Iris pigment epithelial cell (primary cell): ENCODE measurements around the gene ZSWIM5.
A peak's percentile ranks its signal among the peaks of the same experiment; 100 is the strongest.
"Not testable (repeated sequence)": the region's sequence is repeated elsewhere in the genome, so short reads cannot be mapped to it uniquely, and the experiment has no call there.

Experiments
- DNase-seq: peaks from one replicate; pipeline ENCODE4 v3.0.0-alpha.2; 2011; ENCODE audit warnings: low read depth

ZSWIM5 gene

DNA sequence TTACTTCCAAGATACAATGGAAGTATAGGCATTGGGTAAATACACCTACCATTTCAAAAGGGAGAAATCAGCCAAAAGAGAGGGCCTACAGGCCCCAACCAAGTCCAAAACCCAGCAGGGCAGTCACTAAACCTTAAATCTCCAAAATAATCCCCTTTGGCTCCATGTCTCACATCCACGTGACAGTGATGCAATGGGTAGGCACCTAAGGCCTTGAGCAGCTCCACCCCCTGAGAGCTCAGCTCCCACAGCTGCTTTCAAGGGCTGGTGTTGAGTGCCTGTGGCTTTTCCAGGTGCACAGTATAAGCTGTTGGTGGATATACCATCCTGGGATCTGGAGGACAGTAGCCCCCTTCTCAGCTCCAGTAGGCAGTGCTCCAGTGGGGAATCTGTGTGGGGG lies 121.8 kb downstream of the ZSWIM5 start:
- no peak for DNase-seq

DNA sequence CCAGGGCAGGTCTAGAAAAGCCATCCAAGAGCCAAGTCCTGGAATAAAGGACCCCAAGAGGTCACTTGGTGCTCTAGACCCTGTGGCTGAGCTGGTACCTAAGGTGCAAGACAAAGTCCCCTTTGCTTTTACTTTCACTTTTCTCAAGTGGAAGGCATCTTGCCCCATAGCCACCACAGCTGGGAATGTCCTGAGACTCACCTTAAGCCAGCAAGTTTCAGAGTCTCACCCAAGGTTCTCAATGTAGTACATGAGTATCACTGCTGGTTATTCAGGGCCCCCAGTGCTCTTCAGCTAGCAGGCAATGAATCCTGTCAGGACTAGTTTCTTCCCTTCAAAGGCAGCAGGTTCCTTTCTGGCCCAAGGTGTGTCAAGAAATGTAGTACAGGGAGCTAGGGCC lies 126.9 kb downstream of the ZSWIM5 start:
- DNase-seq: no peak

DNA sequence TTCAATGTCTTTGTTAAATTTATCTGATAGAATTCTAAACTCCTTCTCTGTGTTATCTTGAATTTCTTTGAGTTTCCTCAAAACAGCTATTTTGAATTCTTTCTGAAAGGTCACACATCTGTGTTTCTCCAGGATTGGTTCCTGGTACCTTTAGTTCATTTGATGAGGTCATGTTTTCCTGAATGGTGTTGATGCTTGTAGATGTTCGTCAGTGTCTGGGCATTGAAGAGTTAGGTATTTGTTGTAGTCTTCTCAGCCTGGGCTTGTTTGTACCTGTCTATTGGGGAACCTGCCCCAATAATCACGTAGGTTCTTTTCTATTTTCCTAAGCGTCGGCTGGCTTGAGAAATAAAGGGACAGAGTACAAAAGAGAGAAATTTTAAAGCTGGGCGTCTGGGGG lies 129.4 kb downstream of the ZSWIM5 start:
- DNase-seq: not testable (repeated sequence)

DNA sequence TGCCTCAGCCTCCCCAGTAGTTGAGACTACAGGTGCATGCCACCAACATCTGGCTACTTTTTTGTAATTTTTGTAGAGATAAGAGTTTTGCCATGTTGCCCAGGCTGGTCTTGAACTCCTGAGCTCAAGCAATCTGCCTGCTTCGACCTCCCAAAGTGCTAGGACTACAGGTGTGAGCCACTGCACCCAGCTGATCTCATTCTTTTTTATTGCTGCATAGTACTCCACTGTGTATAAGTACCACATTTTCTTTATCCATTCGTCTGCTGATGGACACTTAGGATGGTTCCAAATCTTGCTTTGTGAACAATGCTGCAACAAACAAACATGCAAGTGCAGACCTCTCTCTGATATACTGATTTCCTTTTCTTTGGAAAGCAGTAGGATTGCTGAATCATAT lies 134.8 kb downstream of the ZSWIM5 start:
- no peak for DNase-seq

DNA sequence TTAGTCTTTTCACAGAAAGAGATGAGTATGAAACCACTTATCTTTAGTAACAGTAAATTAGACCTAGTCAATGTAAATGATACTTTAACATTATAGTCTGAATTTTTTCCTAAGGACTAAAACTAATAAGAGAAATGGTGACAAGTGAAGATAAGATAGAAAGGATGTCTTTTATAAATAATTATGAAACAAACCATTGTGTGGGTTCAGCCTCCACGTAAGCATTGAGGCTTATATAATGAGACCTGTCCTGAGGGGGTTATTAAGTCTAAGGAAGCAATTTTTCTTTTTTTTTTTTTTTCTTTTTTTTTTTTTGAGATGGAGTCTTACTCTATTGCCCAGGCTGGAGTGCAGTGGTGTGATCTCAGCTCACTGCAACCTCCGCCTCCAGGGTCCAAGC lies 138.6 kb downstream of the ZSWIM5 start:
- no peak for DNase-seq

DNA sequence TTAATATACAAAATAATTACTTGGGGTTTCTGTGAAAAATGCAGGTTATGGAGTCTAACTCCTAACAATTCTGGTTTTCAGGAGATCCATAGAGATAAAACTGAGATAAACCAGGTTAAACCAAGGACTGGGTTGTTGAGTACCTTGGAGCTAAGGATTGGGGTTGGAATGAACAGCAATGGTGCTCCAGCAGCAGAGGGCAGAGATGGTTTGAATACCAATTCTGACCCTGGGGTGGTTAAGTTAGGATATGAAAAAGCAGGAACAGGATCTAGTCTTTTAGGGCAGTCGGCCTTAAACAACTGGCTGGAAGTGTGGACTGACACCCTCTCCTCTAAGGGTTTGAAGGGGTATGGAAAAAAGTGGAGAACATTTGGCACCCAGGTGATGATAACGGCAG lies 141.3 kb downstream of the ZSWIM5 start:
- no peak for DNase-seq

DNA sequence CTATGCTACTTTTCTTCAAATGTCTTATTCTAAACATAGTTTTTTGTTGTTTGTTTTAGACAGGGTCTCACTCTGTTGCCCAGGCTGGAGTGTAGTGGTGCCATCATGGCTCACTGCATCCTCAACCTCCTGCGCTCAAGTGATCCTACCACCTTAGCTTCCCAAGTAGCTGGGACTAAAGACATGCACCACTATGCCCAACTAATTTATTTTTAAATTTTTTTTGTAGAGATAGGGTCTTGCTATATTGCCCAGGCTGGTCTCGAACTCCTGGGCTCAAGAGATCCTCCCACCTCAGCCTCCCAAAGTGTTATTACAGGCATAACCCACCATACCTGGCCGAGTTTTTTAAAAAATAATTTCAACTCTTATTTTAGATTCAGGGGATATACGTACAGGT lies 143.9 kb downstream of the ZSWIM5 start:
- not testable (repeated sequence) for DNase-seq

DNA sequence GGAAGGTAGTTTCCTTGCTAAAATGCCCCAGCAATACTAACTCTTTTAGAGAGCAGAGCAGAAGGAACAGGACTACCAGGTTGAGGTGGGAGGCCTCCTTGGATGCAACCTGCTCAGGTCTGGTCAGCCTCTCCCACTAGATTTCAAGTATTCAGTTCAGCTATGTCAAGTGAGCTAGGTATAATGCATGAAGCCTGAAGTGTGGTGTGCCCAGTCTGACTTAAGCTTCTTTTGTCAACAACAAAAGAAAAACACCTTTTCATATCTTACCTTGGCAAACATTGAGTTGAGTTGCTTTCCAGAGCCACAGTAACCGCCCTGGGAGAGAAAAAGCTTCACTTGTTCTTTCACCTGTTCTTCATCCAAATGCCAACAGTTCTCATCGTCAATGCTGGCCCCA lies 146.6 kb downstream of the ZSWIM5 start:
- DNase-seq: no peak

DNA sequence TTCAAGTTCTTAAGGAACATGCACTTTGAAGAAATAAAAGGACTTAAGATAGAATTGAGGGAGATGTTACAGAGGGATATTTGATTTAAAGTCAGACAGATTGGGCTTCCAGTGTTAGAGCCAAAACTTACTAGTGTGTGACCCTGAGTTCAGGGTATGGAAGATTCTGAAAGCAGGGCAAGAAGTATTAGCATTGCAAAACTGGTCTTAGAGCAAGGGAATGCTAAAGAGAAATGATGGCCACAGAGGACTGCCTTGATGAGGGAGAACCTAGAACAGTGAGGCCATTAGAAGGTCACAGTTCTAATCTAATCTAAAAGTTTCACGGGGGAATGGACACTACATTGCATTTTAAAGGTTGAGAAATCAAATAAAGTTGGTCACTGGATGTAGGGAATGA lies 148.9 kb downstream of the ZSWIM5 start:
- no peak for DNase-seq

DNA sequence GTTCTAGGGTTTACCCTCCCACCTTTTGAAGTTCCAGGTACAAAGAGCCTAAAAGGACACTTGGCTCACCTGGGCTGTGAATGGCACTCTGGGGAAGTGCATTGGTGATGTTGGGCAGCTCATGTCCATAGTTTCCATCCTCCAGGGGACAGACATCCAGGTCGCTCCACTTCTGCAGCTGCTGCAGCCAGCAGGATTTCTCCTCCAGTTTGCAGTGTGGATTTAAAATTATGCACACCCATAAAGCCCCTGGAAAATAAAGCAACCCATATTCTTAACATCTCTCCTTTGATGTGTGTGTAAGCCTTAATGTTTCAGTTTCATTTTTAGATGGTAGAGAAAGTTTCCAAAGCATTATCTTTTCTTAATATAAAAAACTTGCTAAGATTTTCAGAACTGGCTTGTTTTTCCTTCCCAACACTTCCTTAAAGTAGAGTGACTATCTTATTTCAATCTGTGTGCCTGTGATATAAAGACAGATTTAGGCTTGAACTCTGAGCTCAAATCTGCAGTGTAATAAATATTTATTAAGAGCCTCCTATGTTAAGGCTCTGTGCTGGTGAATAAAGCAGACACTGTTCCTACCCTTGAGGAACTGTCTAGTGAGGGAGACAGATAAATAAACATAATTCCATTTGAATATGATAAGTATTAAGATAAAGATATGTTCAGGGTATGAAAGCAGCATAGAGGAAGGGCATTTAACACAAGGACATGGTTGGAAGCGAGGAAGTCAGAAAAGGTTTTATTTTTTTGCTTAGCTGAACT lies 155.2 kb downstream of the ZSWIM5 start:
- peak; percentile 10 for DNase-seq

DNA sequence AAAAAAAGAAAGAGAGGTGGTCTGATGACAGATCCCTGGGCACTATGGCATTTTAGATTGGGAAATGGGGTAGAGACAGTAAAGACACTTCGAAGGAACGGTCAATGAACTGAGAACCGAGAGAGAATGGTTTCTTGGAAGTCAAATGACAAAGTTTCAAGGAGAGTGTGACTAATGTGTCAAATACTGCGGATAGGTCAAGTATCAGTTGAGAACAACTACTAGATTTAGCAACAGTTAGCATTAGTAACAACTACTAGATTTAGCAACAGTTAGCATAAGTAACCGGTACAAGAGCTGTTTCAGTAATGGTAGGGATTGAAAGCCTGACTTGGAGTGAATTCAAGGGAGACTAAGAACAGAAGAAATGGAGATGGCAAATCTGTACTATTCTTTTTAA lies 159.4 kb downstream of the ZSWIM5 start:
- DNase-seq: no peak

DNA sequence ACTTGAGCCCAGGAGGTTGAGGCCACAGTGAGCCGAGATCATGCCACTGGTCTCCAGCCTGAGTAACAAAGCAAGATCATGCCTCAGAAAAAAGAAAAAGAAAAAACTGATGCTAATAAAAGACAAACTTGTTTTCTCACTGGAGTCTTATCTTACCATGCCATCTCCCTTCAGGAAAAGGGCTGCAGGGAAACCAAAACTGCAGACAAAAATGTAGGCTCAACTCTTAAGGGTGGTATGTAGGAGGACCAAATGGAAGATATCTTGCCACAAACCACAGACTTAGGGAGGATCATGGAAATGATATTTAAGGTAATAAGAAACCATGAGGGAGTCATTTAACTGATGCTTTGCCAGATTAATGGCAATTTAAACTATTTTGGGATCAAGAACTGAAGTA lies 161.5 kb downstream of the ZSWIM5 start:
- no peak for DNase-seq

DNA sequence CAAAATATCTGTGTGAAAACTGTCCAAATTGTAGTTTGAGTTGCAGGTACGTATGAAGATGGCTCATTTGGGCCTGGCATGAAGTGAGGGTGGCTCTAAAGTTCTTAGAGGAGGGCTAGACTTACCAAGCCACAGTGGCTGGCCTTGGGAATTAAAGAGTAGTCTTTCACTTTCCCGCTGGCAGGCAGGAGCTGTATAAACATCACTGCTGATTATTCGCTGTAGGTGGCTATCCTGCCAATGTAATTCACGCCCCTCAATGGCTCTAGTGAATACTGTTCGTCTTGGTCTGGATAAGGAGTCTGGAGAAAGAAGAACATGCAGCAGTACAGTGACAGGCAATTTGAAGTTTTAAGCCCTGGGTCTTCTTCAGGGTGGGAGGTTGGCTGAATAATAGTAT lies 163.3 kb downstream of the ZSWIM5 start:
- DNase-seq: no peak

DNA sequence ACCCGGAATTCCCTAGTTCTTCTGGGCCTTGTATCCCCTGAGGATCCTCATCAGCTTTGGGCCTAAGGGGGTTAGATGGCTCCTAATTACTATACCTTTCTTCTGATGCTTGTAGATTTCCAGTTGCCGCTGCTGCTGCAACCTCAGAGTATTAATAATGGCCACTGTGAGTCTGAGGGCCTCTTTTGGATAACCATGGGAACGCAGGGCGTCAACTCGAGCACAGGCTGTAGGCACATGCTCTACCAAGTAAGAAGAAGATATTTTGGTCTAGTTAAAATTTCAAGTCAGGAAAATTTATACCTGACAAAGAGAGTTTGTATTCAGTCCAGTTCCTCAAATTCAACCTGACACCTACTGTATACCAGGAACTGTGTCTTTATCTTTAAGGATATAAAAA lies 166.1 kb downstream of the ZSWIM5 start:
- no peak for DNase-seq

DNA sequence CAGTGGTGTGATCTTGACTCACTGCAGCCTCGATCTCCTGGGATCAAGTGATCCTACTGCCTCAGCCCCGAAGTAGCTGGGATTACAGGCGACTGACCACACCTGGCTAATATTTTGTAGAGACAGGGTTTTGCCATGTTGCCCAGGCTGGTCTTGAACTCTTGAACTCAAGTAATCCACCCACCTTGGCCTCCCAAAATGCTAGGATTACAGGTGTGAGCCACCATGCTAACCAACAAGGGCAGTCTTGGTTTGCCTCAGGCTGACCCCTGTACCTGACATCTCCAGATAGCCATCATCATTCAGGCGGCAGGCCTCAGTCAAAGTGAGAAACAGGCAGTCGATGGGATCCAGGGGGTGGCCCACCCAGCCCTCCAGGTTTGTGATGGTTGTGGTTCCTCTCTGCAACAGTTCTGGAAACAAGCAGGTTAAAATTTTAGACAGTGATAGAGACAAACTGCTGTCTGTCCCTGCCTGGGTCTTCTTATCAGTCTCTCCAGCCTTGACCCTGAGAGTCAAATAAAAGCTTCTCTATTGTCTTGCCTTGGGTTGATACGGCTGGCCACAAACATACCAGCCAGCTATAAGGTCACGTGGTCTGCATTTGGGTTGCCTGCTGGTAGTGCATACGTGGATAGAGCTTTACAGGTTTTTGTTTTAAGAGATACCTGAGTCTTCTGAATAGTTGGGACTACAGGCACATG lies 167.6 kb downstream of the ZSWIM5 start:
- no peak for DNase-seq

DNA sequence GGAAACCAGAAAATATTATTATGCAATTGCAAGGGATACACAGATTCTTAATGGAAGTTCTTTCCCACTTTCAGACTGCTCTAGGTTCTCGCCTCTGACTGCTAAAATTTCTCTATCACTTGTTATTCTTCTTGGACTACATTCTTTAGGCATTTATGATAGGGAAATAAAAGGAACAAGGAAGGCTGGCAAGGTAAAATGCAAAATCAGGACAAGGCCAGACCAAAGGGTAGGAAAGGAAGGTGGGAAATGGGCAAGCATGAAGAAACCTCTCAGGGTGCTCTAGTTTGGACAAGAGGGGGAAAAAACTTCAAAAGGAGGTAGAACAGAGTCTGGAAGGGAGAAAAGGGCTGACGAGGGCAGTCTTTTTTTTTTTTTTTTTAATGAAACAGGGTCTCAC lies 168.2 kb downstream of the ZSWIM5 start:
- DNase-seq: no peak

DNA sequence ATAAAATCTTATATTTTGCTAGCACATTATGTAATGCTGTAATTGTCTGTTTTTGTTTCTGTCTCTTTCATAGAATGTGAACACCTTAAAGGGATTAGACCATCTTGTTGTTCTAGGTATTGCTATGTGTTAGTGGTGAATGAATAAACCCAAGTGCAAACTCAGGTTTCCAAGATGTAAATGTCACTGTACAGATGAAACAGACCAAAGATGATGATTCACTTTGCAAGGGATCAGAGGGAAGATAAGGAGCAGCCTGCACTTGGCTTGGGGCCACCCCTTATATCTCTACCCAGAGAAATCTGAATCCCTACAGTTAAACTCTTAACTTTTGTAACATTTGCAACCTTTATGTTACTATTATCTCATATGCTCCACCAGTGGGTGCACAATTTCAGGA lies 168.9 kb downstream of the ZSWIM5 start:
- peak; percentile 66 for DNase-seq

DNA sequence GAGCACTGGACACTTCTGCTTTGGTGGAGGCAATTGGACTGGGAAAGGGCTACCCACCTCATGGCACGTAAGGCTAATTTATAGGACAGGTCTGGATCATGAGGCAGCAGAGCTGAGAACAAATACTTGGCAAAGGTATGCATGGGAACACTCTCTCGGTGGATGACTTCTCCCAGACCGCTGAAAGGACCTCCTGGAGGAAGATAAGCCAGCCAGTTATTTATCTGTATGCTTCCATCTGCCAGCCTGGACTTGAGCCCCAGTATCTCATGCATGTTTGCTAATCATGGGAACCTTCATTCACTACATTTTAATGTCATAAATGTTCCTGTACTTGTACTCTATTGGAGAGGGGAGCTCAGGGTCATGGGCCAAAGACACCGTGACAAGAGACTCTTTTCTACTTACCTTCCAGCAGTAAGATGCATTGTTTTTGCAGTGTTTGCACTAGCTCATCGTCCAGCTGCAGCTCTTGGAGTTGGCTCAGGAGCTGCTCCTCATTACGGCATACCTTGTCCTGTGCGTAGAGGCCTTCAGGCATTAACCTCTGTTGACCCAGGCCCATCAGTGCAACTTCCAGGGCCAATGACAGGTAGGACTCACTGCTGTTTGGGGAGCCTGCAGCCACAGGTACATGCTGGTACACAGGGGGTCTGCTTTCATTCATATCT lies 170.6 kb downstream of the ZSWIM5 start:
- DNase-seq: no peak

DNA sequence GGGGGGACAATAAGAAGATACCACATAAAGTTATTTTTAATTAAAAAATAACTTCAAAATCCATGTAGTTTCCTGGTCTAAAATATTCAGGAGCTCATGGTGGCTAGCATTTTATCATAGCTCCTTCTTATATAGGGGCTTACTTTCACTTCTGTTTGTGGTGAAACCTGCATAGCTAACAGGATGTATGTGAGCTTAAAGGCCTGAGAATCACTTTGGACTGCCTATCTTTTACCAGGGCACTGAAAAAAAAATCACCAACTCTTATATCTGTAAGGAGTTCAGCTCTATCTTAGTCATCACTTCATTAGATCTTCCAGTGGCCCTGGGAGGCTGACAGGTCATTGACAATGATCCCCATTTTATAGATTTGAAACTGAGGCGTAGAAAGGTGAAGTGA lies 173.0 kb downstream of the ZSWIM5 start:
- DNase-seq: no peak

DNA sequence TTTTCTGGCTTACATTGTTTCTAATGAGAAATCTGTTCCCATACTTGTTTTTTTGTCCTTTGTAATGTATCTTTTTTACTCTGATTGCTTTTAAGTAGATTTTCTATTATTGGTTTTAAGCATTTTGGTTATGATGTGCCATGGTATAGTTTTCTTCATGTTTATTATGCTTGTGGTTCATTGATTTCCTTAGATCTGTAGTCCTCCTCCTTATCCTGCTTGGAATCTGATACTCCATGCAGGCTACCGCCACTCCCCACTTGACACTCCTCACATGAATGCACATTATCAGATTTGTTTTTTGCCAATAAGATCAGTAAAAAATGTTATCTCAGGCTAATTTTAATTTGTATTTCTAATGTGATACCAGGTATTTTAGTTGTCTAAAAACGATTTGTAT lies 173.6 kb downstream of the ZSWIM5 start:
- DNase-seq: no peak

DNA sequence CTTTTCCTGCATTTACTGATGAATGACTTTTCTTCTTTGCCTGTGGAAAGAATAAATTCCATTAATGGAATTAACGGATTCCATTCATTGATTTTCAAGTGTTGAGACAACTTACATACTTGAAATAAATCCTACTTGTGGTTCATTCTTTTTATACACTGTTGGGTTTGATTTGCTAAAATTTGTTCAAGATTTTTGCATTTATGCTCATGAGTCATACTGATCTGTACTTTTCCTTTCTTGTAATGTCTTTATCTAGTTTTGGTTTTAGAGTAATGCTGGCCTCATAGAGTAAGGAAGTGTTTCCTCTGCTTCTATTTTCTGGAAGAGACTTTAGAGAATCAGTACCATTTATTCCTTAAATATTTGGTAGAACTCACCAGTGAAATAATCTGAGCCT lies 180.0 kb downstream of the ZSWIM5 start:
- DNase-seq: peak; percentile 51

DNA sequence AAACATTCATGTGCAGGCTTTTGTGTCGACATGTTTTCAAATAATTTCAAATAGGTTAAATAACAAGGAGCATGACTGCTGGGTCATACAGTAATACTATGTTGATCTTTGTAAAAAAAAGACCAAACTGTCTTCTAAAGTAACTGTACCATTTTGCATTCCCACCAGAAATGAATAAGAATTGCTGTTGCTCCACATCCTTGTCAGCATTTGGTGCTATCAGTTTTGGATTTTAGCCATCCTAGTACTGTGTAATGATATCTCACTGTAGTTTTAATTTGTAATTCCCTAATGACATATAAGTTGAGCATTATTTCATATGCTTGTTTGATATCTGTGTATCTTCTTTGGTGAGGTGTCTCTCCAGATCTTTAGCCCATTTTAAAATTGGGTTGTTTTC lies 182.7 kb downstream of the ZSWIM5 start:
- no peak for DNase-seq

DNA sequence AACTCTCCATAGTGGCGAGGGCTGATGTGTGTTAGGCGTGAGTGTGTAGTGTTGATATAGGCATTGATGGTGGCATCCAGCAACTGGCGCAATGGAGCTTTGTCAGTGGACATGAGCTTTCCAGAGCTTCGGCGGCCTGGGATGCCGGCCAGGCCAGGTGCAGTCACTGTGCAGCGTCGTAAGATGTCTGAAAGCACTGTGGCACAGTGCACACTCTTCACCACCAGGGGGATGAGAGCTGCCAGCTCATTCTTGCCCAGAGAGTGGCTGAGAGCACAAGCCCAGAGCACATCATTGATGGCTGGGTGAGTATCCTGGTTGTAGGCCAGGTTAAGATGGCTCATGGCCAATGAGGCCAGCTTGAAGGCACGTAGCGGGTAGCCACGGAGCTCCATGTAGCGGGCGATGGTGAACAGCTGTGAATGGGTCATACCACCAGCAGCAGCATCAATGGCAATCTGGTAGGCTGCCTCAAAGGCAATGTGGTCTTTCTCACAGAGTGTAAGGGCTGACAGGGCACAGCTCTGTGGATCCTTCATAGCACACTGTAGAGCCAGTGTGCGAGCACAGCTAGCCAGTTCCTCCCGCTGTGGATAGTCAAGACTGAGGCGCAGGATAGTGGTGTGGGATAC lies 187.7 kb downstream of the ZSWIM5 start:
- peak; percentile 65 for DNase-seq
